Posterior vena cava (tissue), 2 donors: ENCODE data around the gene ZNF865. TPM values are rescaled to one million over a fixed set of nuclear protein-coding genes. Genes with fewer than 3 reads are reported as not detected.
A peak's percentile ranks its signal among the peaks of the same experiment; 100 is the strongest.

Experiments used
- DNase-seq: peaks from one replicate; pipeline ENCODE4 v3.0.0-alpha.2; 2020; ENCODE audit warnings: low spot score
- intact Hi-C, 2 donors: fragments of 100-400 bp; cut with DNase I; formaldehyde crosslinking; loops; one replicate each; pipeline versions ENCODE4 v1.14.1 to v1.14.2; 2022 to 2023
- total RNA-seq, 2 donors: library from RNA; stranded (reverse); fragmentation: NEBNext Ultra II Directional; extraction: Animal tissue kit (Norgen Biotek cat#: 25700); gene quantifications; one replicate each; pipeline ENCODE4 v1.2.1, GENCODE V29; 2021
- donor health status: DM: yes; HTN: yes; CAD: no.
- donor health status: DM: yes; HTN: yes; CAD: no.

ZNF865 gene
- total RNA-seq, 2 donors from 2014 or later = 10.1 to 12.6 TPM

DNA sequence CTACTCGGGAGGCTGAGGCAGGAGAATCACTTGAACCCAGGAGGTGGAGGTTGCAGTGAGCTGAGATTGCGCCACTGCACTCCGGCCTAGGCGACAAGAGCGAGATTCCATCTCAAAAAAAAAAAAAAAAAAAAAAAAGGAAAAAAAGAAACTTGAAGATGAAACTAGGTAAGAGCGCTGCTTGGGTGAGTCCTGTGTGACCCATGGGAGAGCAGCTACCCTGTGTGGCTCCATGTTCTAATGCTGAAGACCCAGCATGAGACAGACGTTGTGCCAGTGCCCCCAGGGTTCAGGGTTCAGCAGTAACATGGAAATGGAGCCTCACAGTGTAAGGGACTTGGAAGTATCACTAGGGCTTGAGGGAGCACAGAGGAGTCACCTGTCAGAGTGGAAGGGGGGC, 13.0 kb downstream of the ZNF865 start:
- no peak for DNase-seq
- intact Hi-C loops = no loop called here

- intact Hi-C loops = no loop called here
- DNase-seq = no peak
These were observed 13.8 kb downstream of the ZNF865 start for GRCh38 chr19:55619286-55619685.

DNA sequence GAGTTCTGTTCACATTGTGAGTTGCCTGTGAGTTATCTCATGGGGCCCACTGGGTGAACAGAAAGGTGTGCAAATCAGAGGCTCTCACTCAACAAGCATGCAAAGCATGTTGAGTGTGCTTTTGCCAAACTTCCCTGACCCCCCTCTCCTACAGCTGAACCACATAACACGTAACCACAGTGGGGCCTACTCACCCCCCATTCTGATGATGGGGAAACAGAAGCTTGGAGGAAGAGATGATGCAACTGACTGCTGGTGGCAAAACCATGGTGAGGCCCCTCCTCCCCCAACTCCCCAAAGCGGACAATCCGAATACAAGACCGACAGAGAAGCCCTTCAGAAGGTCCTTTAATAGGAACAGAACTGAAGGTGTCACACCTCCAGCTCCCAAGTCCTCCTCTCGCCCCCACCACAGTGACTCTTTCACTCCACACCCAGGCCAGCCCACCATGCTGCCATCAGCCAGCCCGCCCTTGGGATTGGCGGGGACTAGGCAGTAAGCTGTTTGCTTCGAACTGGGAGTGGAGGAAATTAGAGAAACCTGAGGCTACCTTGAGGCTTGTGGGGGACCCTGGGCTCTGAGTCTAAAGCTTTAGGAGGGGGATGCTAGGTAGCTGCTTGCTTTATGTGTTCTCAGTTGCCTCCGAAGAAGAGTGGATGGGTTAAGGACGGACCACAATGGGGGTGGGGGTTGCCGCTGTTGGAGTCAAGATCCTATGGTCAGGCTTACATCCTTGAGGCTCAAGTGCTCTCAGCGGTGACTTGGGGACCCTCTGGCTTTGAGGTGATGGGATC, 15.2 kb downstream of the ZNF865 start:
- DNase-seq = no peak
- intact Hi-C loops = no loop called here

DNA sequence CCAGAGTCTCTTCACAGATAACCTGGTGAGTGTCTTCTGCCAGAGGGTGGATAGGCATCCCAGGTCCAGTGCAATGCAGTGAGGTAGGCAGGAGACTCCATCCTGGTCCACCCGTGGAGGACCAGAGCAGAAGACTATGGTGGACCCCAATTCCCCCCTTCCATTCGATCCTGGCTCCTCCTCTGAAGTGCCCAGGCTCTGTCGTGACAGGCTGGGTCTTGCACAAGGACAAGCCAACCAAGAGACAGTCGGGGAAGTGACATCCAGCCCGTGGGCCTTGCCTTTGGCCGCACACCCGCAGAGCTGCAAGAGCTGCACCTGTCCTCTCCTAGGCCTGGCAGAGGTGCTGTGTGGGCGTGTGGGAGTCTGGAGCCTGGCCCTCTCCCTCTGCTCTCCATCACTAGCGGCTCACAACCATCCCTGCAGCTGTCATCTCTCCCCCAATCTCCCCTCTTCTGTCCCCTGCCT, 15.8 kb downstream of the ZNF865 start:
- intact Hi-C loops = no loop called here
- DNase-seq = no peak

- intact Hi-C loops = no loop called here
- DNase-seq = no peak
These were observed 16.3 kb downstream of the ZNF865 start for GRCh38 chr19:55621673-55622231.

GRCh38 chr19:55622242-55622969, 17.0 kb downstream of the ZNF865 start:
- intact Hi-C loops = no loop called here
- no peak for DNase-seq

GRCh38 chr19:55623130-55623529, 17.7 kb downstream of the ZNF865 start:
- no peak for DNase-seq
- intact Hi-C loops = no loop called here

- no peak for DNase-seq
- intact Hi-C loops = no loop called here
These were observed 18.1 kb downstream of the ZNF865 start for GRCh38 chr19:55623561-55623960.

GRCh38 chr19:55624109-55625003, 18.9 kb downstream of the ZNF865 start, which contains the start of gene ZNF784:
ZNF784 (minus strand) TSS chr19:55624566; CDS start chr19:55624561, 5 bp downstream.
- intact Hi-C loops = loop anchor here in 1 of 2 donors (5.0 kb wide), 1 partner anchor 733 kb away; no protein-coding TSS in a partner anchor
- peak; percentile 98 for DNase-seq

- DNase-seq = no peak
- intact Hi-C loops = loop anchor here in 1 of 2 donors (5.0 kb wide), 1 partner anchor 732 kb away; no protein-coding TSS in a partner anchor
These were observed 19.5 kb downstream of the ZNF865 start for GRCh38 chr19:55625004-55625326.

DNA sequence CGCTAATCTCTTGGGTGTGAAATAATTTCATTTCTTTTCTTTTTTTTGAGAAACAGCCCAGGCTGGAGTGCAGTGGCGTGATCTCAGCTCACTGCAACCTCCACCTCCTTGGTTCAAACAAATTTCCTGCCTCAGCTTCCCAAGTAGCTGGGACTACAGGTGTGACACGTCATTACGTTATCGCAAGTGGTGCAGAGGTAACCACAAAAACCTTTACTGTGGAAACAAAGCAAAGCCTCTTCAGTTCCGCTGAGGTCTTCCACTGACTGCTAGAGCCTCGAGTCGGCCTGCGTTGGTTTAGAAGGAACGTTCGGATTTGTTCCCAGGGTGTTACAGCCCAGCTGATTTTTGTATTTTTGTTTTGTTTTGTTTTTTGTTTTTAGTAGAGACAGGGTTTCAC, 20.9 kb downstream of the ZNF865 start:
- DNase-seq = no peak
- intact Hi-C loops = loop anchor here in 1 of 2 donors (5.0 kb wide), 1 partner anchor 731 kb away; no protein-coding TSS in a partner anchor

DNA sequence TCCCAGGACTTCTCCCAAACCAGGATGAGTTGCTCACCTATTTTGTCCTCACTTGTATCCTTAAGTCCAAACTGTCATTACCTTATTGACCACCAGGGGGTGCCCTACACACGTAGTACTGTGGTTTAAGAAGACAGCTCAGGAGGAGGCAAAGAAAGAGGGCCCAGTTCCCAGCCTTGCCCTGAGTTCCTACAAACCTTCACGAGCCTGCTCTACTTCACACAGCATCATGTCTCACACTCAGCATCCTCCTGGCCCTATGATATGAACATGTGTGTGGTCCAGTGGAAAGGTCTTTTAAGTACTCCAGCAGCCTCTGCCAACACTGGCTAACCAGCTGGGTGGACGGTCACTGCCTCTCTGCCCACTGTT, 27.0 kb downstream of the ZNF865 start:
- no peak for DNase-seq
- intact Hi-C loops = no loop called here

DNA sequence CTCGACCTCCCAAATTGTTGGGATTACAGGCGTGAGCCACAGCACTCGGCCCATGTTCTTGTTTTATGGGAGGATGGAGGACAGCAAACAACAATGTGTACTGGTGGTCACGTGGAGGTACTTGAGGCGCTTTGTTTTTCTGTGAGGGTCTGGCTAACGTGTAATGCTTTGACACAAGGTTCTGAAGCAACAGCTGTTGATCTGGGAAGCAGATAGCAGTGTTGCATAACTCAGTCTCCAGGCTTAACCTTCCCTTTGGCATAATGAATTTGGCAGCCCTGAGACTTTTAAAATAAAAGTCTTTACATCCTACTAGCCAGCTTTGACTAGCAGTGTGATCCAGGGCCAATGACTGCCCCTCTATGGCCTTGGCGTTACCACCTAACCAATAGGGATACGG, 28.4 kb downstream of the ZNF865 start:
- DNase-seq = no peak
- intact Hi-C loops = no loop called here

GRCh38 chr19:55635334-55635717, 29.9 kb downstream of the ZNF865 start:
- intact Hi-C loops = no loop called here
- no peak for DNase-seq

GRCh38 chr19:55635856-55636440, 30.5 kb downstream of the ZNF865 start:
- no peak for DNase-seq
- intact Hi-C loops = no loop called here

DNA sequence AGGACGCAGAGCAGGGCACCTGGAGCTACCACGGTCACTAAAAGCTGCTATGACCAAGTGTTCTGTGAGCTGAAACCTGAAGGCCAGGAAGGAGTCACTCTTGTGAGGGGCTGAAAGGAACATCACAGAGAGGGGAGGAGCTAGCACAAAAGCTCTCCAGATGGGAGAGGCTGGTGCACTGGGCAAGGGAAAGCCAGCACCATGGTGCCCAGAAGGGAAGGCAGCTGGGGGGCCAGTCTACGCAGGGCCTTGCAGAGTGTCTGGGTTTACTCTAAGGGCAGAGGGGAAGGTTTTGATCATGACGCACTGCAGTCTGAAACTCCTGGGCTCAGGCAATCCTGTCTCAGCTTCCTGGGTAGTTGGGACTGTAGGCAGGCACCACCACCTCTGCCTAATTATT, 31.3 kb downstream of the ZNF865 start:
- DNase-seq = no peak
- intact Hi-C loops = no loop called here

DNA sequence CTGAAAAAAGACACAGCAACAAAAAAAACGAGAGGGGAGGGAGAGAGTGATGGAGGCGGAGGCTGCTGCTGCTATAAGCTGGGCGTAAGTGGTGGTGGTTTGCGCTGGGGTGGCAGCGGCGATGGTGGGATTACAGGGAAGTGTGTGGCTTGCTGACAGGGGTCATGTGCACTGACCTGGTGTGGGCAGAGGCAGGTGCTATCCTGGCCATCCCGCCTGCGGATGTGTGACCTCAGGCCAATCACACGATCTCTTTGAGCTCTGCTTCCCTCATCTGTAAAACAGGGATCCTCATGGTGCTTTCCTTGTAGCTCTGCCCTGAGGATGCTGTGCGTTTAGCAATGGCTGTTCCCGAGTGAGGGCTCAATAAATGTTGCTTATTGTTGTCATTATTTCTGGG, 32.1 kb downstream of the ZNF865 start:
- intact Hi-C loops = no loop called here
- DNase-seq = no peak

DNA sequence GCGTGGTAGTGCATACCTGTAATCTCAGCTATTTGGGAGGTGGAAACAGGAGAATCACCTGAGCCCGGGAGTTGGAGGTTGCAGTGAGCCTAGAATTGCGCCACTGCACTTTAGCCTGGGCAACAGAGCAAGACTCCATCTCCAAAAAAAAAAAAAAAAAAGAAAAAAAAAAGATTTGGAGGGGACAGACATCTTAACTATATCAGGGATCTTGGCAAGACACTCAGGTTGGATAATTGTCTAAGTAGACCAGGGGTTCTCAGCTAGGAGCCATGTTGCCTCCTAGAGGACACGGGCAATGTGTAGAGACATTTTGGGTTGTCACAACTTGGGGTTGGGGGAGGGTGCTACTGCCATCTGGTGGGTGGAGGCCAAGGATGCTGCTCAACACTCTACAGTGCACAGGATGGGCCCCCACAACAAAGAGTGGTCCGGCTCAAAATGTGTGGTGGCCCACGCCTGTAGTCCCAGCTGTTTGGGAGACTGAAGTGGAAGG, 33.5 kb downstream of the ZNF865 start:
- intact Hi-C loops = no loop called here
- DNase-seq = no peak

DNA sequence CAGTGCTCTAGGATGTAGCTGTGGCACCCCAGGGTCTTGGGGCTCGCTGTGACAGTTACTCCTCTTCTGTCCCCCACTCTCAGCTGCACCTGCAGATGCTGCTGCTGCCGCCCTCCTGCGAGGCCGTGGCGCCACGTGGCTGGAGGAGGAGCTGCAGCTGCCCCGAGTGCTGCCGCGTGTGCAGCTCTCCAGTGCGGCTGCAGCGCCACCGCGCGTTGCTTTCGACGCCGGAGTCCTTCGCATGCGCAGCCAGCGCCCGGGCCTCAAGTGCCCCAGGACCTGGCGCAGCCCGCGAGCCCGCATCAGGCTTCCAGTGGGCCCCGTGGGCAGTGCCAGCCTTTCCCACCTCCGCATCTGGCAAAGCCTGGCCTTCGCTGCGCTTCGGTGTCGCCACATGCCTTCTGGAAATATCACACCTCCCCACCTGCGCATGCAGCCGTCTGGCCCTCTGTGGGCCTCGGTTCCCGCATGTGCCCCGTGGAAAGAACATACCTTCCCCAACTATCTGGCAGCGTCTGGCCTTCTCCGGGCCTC, 34.7 kb downstream of the ZNF865 start:
- intact Hi-C loops = no loop called here
- DNase-seq = peak; percentile 93
